T-helper 1 cell (primary cell): Measurements from ENCODE around the gene GPS2.
"Not testable (repeated sequence)": the region's sequence is repeated elsewhere in the genome, so short reads cannot be mapped to it uniquely, and the experiment has no call there.

Experiments used
- DNase-seq, 5 donors: peaks; one replicate each; pipeline ENCODE4 v3.0.0-alpha.2; 2012 to 2020

The GPS2 gene

GRCh38 chr17:7336240-7337175 lies 21.3 kb upstream of the GPS2 start, which contains the start of gene ACAP1:
Gene ACAP1 (plus strand): TSS chr17:7336529. CDS start chr17:7336735, 206 bp downstream.
- peak; percentile 70 to 92 (median 78) for DNase-seq

- DNase-seq, result not testable (repeated sequence)
Observed at GRCh38 chr17:7335765-7336164, 20.6 kb upstream of the GPS2 start.

GRCh38 chr17:7334938-7335538 lies 19.9 kb upstream of the GPS2 start:
- no peak for DNase-seq

GRCh38 chr17:7332600-7333069 lies 17.5 kb upstream of the GPS2 start:
- peak in 1 of 5 donors; percentile 46 for DNase-seq

GRCh38 chr17:7332111-7332510 lies 17.0 kb upstream of the GPS2 start:
- DNase-seq, result no peak

- DNase-seq, result no peak
Observed at GRCh38 chr17:7330638-7331015, 15.5 kb upstream of the GPS2 start.

- DNase-seq, result peak; percentile 60 to 85 (median 68)
Observed at GRCh38 chr17:7329997-7330637, 15.0 kb upstream of the GPS2 start.

GRCh38 chr17:7329374-7329996 lies 14.3 kb upstream of the GPS2 start:
- DNase-seq, result peak; percentile 92 to 99 (median 95)

- DNase-seq, result peak in 1 of 5 donors; percentile 33
Observed at GRCh38 chr17:7328840-7329373, 13.7 kb upstream of the GPS2 start, which contains the start of gene NEURL4. Gene NEURL4 (minus strand): TSS chr17:7329335. CDS start chr17:7329312, 23 bp downstream.

- DNase-seq, result no peak
Observed at GRCh38 chr17:7328009-7328408, 12.8 kb upstream of the GPS2 start.

GRCh38 chr17:7327501-7327900 lies 12.3 kb upstream of the GPS2 start:
- no peak for DNase-seq

GRCh38 chr17:7327056-7327455 lies 11.9 kb upstream of the GPS2 start:
- DNase-seq, result no peak

GRCh38 chr17:7326186-7326585 lies 11.0 kb upstream of the GPS2 start:
- no peak for DNase-seq

GRCh38 chr17:7325031-7325528 lies 9.9 kb upstream of the GPS2 start:
- no peak for DNase-seq

GRCh38 chr17:7324438-7324779 lies 9.2 kb upstream of the GPS2 start:
- DNase-seq, result no peak

GRCh38 chr17:7323731-7324437 lies 8.7 kb upstream of the GPS2 start:
- DNase-seq, result peak in 4 of 5 donors; percentile 46 to 57 (median 48)

GRCh38 chr17:7322520-7323194 lies 7.5 kb upstream of the GPS2 start:
- DNase-seq, result no peak

GRCh38 chr17:7321466-7321865 lies 6.3 kb upstream of the GPS2 start:
- DNase-seq, result no peak

GRCh38 chr17:7318121-7318860 lies 3.1 kb upstream of the GPS2 start:
- DNase-seq, result no peak

- DNase-seq, result no peak
Observed at GRCh38 chr17:7317161-7317803, 2.1 kb upstream of the GPS2 start.
